Prostate gland (tissue), 2 donors: ENCODE data around the gene TBC1D24. TPM values are rescaled to one million over a fixed set of nuclear protein-coding genes. Genes with fewer than 3 reads are reported as not detected.

Experiments used
- DNase-seq: peaks from one replicate; pipeline ENCODE4 v3.0.0-alpha.2; 2019; ENCODE audit warnings: low spot score
- H3K27ac ChIP-seq, 2 donors: fragments of 200-600 bp; sonication (generic); 2 replicates each; pipeline ENCODE4 v1.5.1; 2017 to 2019
- H3K27me3 ChIP-seq: fragments of 200-600 bp; sonication (generic); replicated peaks from 2 replicates; pipeline ENCODE4 v1.5.1; 2019; ENCODE audit not compliant: insufficient read depth
- H3K36me3 ChIP-seq, 2 donors: fragments of 200-600 bp; sonication (generic); 1 replicate in 1 of 2; 2 replicates in 1 of 2; pipeline versions ENCODE4 v1.5.1 to v1.8.1; 2017 to 2019
- H3K4me1 ChIP-seq: fragments of 200-600 bp; sonication (generic); replicated peaks from 2 replicates; pipeline ENCODE4 v1.5.1; 2019
- H3K4me3 ChIP-seq, 2 donors: fragments of 200-600 bp; sonication (generic); 2 replicates each; pipeline ENCODE4 v1.5.1; 2017 to 2019
- H3K9me3 ChIP-seq: fragments of 200-600 bp; sonication (generic); 2 replicates; pipeline ENCODE4 v1.5.1; 2017
- CTCF ChIP-seq, 4 experiments: fragments of 200-600 bp in 2 of 4; fragments of 450-650 bp in 2 of 4; sonication (generic) in 2 of 4; IDR thresholded peaks; 1 replicate in 3 of 4; 2 replicates in 1 of 4; pipeline ENCODE4 v1.5.1; 2016 to 2019; ENCODE audit warnings: antibody characterized with exemption in 4 of 4, mild to moderate bottlenecking in 2 of 4, moderate library complexity in 2 of 4
- POLR2A ChIP-seq: fragments of 450-650 bp; IDR thresholded peaks from one replicate; pipeline ENCODE4 v1.6.1; 2016; ENCODE audit warnings: antibody characterized with exemption, mild to moderate bottlenecking
- POLR2AphosphoS5 ChIP-seq: sonication (generic); formaldehyde crosslinking; IDR thresholded peaks from one replicate; pipeline ENCODE4 v1.6.1; 2017; ENCODE audit warnings: antibody characterized with exemption
- WGBS: methylation state at CpG from one replicate; pipeline ENCODE4 v1.1.5; 2018; 5-methylcytosine and 5-hydroxymethylcytosine counted together
- intact Hi-C: fragments of 100-400 bp; cut with DNase I; formaldehyde crosslinking; loops from one replicate; pipeline ENCODE4 v1.14.2; 2022
- total RNA-seq, 2 donors: library from RNA; depleted of rRNA; stranded (reverse); fragments of >200 nt; gene quantifications; one replicate each; pipeline ENCODE4 v1.1.0, GENCODE V29; 2016

Gene TBC1D24
- total RNA-seq, 2 donors from 2014 or later: 22.4 to 26.2 TPM

- no peaks in the 10 kb centered on the region for H3K27me3 ChIP-seq
- H3K36me3 ChIP-seq: no peaks in the 10 kb centered on the region
- no peak overlapping the region for H3K27ac ChIP-seq
- no peak for DNase-seq
- H3K9me3 ChIP-seq: no peaks in the 10 kb centered on the region
- intact Hi-C loops: no loop called here
- no peaks in the 10 kb centered on the region for H3K4me1 ChIP-seq
- TF ChIP-seq POLR2A (no peak), POLR2AphosphoS5 (no peak)
- no peak overlapping the region for H3K4me3 ChIP-seq
- WGBS: 76% methylated on average over 7 of the region's 7 CpGs
These were observed 6.7 kb downstream of the TBC1D24 start for GRCh38 chr16:2481676-2482075.

- H3K4me1 ChIP-seq: peaks cover 2% of the 10 kb centered on the region
- WGBS: 74% methylated on average over 13 of the region's 13 CpGs
- DNase-seq: no peak
- peak overlapping the region; percentile 65 to 69 for H3K27ac ChIP-seq
- no peaks in the 10 kb centered on the region for H3K36me3 ChIP-seq
- intact Hi-C loops: no loop called here
- no peaks in the 10 kb centered on the region for H3K9me3 ChIP-seq
- TF ChIP-seq POLR2AphosphoS5: no peak
- no peak overlapping the region for H3K4me3 ChIP-seq
- H3K27me3 ChIP-seq: no peaks in the 10 kb centered on the region
These were observed 7.3 kb downstream of the TBC1D24 start for GRCh38 chr16:2482249-2482648.

- H3K9me3 ChIP-seq: no peaks in the 10 kb centered on the region
- H3K27me3 ChIP-seq: no peaks in the 10 kb centered on the region
- H3K36me3 ChIP-seq: no peaks in the 10 kb centered on the region
- WGBS: 14% methylated on average over 32 of the region's 32 CpGs
- H3K4me1 ChIP-seq: peaks cover 2% of the 10 kb centered on the region
- peak overlapping the region; percentile 65 to 69 for H3K27ac ChIP-seq
- DNase-seq: peak; percentile 66
- TF ChIP-seq POLR2A (no peak), POLR2AphosphoS5 (peak; percentile 57)
- intact Hi-C loops: no loop called here
- H3K4me3 ChIP-seq: peak overlapping the region in 1 of 2 donors; percentile 1
These were observed 8.0 kb downstream of the TBC1D24 start for GRCh38 chr16:2482708-2483534.

GRCh38 chr16:2483939-2484897 is 9.3 kb downstream of the TBC1D24 start:
- Histone ChIP-seq H3K4me1 (peaks cover 2% of the 10 kb centered on the region), H3K27me3 (no peaks in the 10 kb centered on the region), H3K9me3 (no peaks in the 10 kb centered on the region), H3K36me3 (no peaks in the 10 kb centered on the region), H3K4me3 (no peak overlapping the region), H3K27ac (no peak overlapping the region)
- no peak for DNase-seq
- TF ChIP-seq POLR2AphosphoS5: no peak
- TF ChIP-seq CTCF (IDR thresholded peaks at IDR 0.05): no peak
- TF ChIP-seq POLR2A: no peak
- intact Hi-C loops: no loop called here
- 75% methylated on average over 16 of the region's 16 CpGs for WGBS

- Histone ChIP-seq H3K27ac (no peak overlapping the region), H3K9me3 (no peaks in the 10 kb centered on the region), H3K27me3 (no peaks in the 10 kb centered on the region), H3K4me1 (peaks cover 2% of the 10 kb centered on the region), H3K4me3 (no peak overlapping the region), H3K36me3 (no peaks in the 10 kb centered on the region)
- intact Hi-C loops: no loop called here
- TF ChIP-seq POLR2A (no peak), POLR2AphosphoS5 (no peak), CTCF (IDR thresholded peaks at IDR 0.05) (no peak)
- DNase-seq: no peak
- 79% methylated on average over 13 of the region's 13 CpGs for WGBS
These were observed 10.1 kb downstream of the TBC1D24 start for GRCh38 chr16:2484898-2485508.
